Kidney epithelial cell (primary cell): ENCODE results near the gene MAFB. TPM values are rescaled to one million over a fixed set of nuclear protein-coding genes. Genes with fewer than 3 reads are reported as not detected.

ENCODE experiments used
- DNase-seq: peaks from one replicate; pipeline ENCODE4 v3.0.0-alpha.2; 2010; ENCODE audit warnings: low read depth
- H3K27me3 ChIP-seq: 2 replicates; pipeline ENCODE4 v1.6.0; 2011; ENCODE audit warnings: low read length; ENCODE audit not compliant: control insufficient read depth, insufficient read depth
- H3K36me3 ChIP-seq: 2 replicates; pipeline ENCODE4 v1.5.1; 2011; ENCODE audit warnings: low read length; ENCODE audit not compliant: control insufficient read depth, insufficient read depth
- H3K4me3 ChIP-seq: 2 replicates; pipeline ENCODE4 v1.5.1; 2011; ENCODE audit warnings: low read depth, mild to moderate bottlenecking, control low read depth, low read length
- CTCF ChIP-seq: IDR thresholded peaks from 2 replicates; pipeline ENCODE4 v1.5.1; 2011; ENCODE audit warnings: mild to moderate bottlenecking, moderate library complexity, low read length, control low read depth, inconsistent platforms; ENCODE audit not compliant: insufficient read depth, poor library complexity, severe bottlenecking
- total RNA-seq: library from RNA; depleted of rRNA; stranded (reverse); fragments of >200 nt; gene quantifications from 2 replicates; pipeline ENCODE4 v1.2.3, GENCODE V29; 2015

The MAFB gene
- total RNA-seq, 1 donor from 2014 or later = 3.5 TPM

DNA sequence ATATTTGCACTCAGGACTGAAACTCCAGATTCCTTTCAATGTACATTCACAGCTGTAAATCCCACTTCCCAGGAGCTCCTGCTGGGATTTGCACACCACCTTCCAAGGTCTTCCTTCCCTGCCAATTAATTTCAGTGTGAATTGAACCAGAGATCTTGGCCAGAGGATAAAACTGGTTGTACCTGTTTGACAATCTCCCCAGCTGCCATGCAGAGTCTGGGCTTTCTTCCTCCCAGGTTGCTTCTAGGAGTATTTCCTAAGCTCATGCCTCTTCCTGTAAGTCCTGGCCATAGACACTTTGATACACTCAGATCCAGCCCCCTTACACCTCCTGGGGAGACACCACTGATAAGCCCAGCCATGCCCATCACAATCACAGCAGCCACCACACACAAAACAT lies 15.6 kb downstream of the MAFB start:
- H3K27me3 ChIP-seq = peaks cover 2% of the 10 kb centered on the region
- H3K4me3 ChIP-seq = no peak overlapping the region
- no peak for DNase-seq
- no peak for TF ChIP-seq CTCF
- no peaks in the 10 kb centered on the region for H3K36me3 ChIP-seq

DNA sequence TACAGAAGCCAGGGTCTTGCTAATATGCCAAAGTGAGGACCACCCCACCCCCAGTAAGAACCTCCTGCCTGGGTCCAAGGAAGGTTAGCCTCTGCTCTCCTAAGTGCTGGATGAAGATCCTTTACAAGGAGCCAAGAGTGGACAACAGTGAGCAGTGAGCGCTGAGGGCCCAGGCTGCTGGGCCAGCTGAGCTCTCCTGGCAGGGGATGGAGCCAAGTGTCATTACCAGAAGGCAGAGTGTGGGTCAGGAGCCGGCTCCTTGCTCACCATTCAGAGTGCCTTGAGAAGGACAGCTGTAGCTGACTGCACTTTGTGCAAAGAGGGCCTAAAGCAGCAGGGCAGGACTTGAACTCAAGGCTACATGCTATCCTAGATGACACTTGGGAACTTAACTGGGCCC lies 16.9 kb downstream of the MAFB start:
- no peak for DNase-seq
- Histone ChIP-seq H3K27me3 (peaks cover 2% of the 10 kb centered on the region), H3K4me3 (no peak overlapping the region), H3K36me3 (no peaks in the 10 kb centered on the region)
- no peak for TF ChIP-seq CTCF

DNA sequence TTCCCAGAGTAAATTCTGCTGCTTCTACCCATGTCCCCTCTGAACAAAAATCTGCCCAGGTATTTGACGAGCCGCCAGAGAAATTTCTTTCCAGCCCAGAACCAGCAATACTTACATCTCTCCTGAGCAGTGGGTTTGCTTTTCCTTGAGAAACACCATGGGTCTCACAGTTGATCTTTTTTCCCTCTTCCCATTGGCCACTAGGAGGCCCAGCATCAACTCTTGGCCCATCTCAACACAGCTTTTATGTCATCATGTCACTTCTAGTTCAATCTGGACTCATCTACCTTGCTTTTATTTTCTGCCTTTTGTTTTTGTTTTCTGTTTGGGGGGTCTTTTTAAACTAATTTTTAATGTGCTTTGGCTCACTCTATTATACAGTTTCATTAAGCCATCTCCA lies 18.8 kb downstream of the MAFB start:
- Histone ChIP-seq H3K27me3 (peaks cover 2% of the 10 kb centered on the region), H3K36me3 (no peaks in the 10 kb centered on the region), H3K4me3 (no peak overlapping the region)
- no peak for TF ChIP-seq CTCF
- DNase-seq = no peak

GRCh38 chr20:40669692-40670091 lies 19.3 kb downstream of the MAFB start:
- TF ChIP-seq CTCF = no peak
- H3K27me3 ChIP-seq = peaks cover 2% of the 10 kb centered on the region
- no peak overlapping the region for H3K4me3 ChIP-seq
- H3K36me3 ChIP-seq = no peaks in the 10 kb centered on the region
- no peak for DNase-seq

GRCh38 chr20:40668449-40669228 lies 20.4 kb downstream of the MAFB start:
- peaks cover 2% of the 10 kb centered on the region for H3K27me3 ChIP-seq
- TF ChIP-seq CTCF = no peak
- H3K4me3 ChIP-seq = no peak overlapping the region
- no peak for DNase-seq
- no peaks in the 10 kb centered on the region for H3K36me3 ChIP-seq

GRCh38 chr20:40667503-40667902 lies 21.5 kb downstream of the MAFB start:
- DNase-seq = no peak
- Histone ChIP-seq H3K36me3 (no peaks in the 10 kb centered on the region), H3K27me3 (no peaks in the 10 kb centered on the region), H3K4me3 (no peak overlapping the region)
- TF ChIP-seq CTCF = no peak
